Neural cell (in vitro differentiated cells): Measurements from ENCODE around the gene YAE1. TPM values are rescaled to one million over a fixed set of nuclear protein-coding genes. Genes with fewer than 3 reads are reported as not detected.

Experiments used
- H2AFZ ChIP-seq: fragments of 200-600, 300-800 bp; sonication (generic), shearing (Covaris generic); 2 replicates; pipeline ENCODE4 v1.6.0; 2014; ENCODE audit warnings: low read depth, mild to moderate bottlenecking, antibody characterized with exemption, low read length, moderate library complexity
- H3F3A ChIP-seq: fragments of 200-600 bp; shearing (Covaris generic); 2 replicates; pipeline ENCODE4 v1.6.1; 2016; ENCODE audit warnings: mild to moderate bottlenecking, moderate library complexity, mixed read lengths, antibody characterized with exemption, low read length; ENCODE audit not compliant: insufficient read depth, poor library complexity, severe bottlenecking
- H3K27ac ChIP-seq: fragments of 200-600, 300-800 bp; sonication (generic), shearing (Covaris generic); 2 replicates; pipeline ENCODE4 v1.5.1; 2014; ENCODE audit warnings: mild to moderate bottlenecking, low read length, moderate library complexity
- H3K27me3 ChIP-seq: fragments of 300-800, 200-600 bp; sonication (generic), shearing (Covaris generic); 2 replicates; pipeline ENCODE4 v1.6.0; 2014; ENCODE audit warnings: mild to moderate bottlenecking, low read depth, low read length, moderate library complexity; ENCODE audit not compliant: insufficient read depth
- H3K36me3 ChIP-seq: fragments of 300-800, 200-600 bp; sonication (generic), shearing (Covaris generic); 2 replicates; pipeline ENCODE4 v1.5.1; 2014; ENCODE audit warnings: mild to moderate bottlenecking, antibody characterized with exemption, low read length, moderate library complexity; ENCODE audit not compliant: insufficient read depth
- H3K4me2 ChIP-seq: fragments of 300-800, 200-600 bp; sonication (generic), shearing (Covaris generic); 2 replicates; pipeline ENCODE4 v1.6.0; 2014; ENCODE audit warnings: mild to moderate bottlenecking, low read length
- H3K4me3 ChIP-seq: fragments of 300-800, 200-600 bp; sonication (generic), shearing (Covaris generic); 2 replicates; pipeline ENCODE4 v1.5.1; 2014; ENCODE audit warnings: mild to moderate bottlenecking, low read length, moderate library complexity
- H3K79me2 ChIP-seq: fragments of 200-600 bp; shearing (Covaris generic); replicated peaks from 2 replicates; pipeline ENCODE4 v1.6.0; 2014; ENCODE audit warnings: mild to moderate bottlenecking, low read length, moderate library complexity; ENCODE audit not compliant: insufficient read depth
- H3K9ac ChIP-seq: fragments of 300-800, 200-600 bp; sonication (generic), shearing (Covaris generic); 2 replicates; pipeline ENCODE4 v1.6.1; 2016; ENCODE audit warnings: mild to moderate bottlenecking, low read length, mixed read lengths
- H3K9me2 ChIP-seq: fragments of 200-600 bp; shearing (Covaris generic); 2 replicates; pipeline ENCODE4 v1.6.1; 2016; ENCODE audit warnings: mild to moderate bottlenecking, low read length, mixed read lengths; ENCODE audit not compliant: insufficient read depth
- H3K9me3 ChIP-seq: fragments of 200-600, 300-800 bp; sonication (generic), shearing (Covaris generic); 2 replicates; pipeline ENCODE4 v1.6.1; 2016; ENCODE audit warnings: mild to moderate bottlenecking, mixed run types, low read length, moderate library complexity, mixed read lengths
- H4K20me1 ChIP-seq: fragments of 200-600 bp; shearing (Covaris generic); 2 replicates; pipeline ENCODE4 v1.6.1; 2016; ENCODE audit warnings: mild to moderate bottlenecking, mixed run types; ENCODE audit not compliant: insufficient read depth
- EP300 ChIP-seq: fragments of 450-650 bp; conservative IDR thresholded peaks from 2 replicates; pipeline ENCODE4 v1.6.1; 2014; ENCODE audit warnings: antibody characterized with exemption, mild to moderate bottlenecking, moderate library complexity; ENCODE audit not compliant: poor library complexity, severe bottlenecking
- EZH2 ChIP-seq: fragments of 200-600, 300-800 bp; shearing (Covaris generic), sonication (generic); IDR thresholded peaks from 2 replicates; pipeline ENCODE4 v1.6.1; 2014; ENCODE audit warnings: antibody characterized with exemption, low read length, borderline replicate concordance, mild to moderate bottlenecking; ENCODE audit not compliant: insufficient read depth, poor library complexity, severe bottlenecking
- MXI1 ChIP-seq: fragments of 450-650 bp; conservative IDR thresholded peaks from 2 replicates; pipeline ENCODE4 v1.6.1; 2014; ENCODE audit warnings: antibody characterized with exemption, mild to moderate bottlenecking; ENCODE audit not compliant: poor library complexity, severe bottlenecking
- POLR2AphosphoS5 ChIP-seq: IDR thresholded peaks from 2 replicates; pipeline ENCODE4 v1.6.1; 2012
- RAD21 ChIP-seq: fragments of 450-650 bp; conservative IDR thresholded peaks from 2 replicates; pipeline ENCODE4 v1.6.1; 2014; ENCODE audit warnings: antibody characterized with exemption, mild to moderate bottlenecking, moderate library complexity
- SMC3 ChIP-seq: fragments of 450-650 bp; conservative IDR thresholded peaks from 2 replicates; pipeline ENCODE4 v1.6.1; 2014; ENCODE audit warnings: antibody characterized with exemption, mild to moderate bottlenecking, moderate library complexity; ENCODE audit not compliant: poor library complexity
- TAF1 ChIP-seq: IDR thresholded peaks from 2 replicates; pipeline ENCODE4 v1.6.1; 2012; ENCODE audit warnings: low read depth
- polyA minus RNA-seq: library from RNA; depleted of rRNA, polyadenylated mRNA; stranded (reverse); fragments of >200 nt; gene quantifications from 2 replicates; pipeline ENCODE4 v1.2.3, GENCODE V29; 2014
- polyA plus RNA-seq: library from polyadenylated mRNA; depleted of rRNA; stranded (reverse); fragments of >200 nt; gene quantifications from 2 replicates; pipeline ENCODE4 v1.2.3, GENCODE V29; 2014
- TF ChIP-seq, protein P1 (sequence below): fragments of 450-650 bp; IDR thresholded peaks from 2 replicates; pipeline ENCODE4 v1.5.1; 2014; ENCODE audit warnings: antibody characterized with exemption, mild to moderate bottlenecking, moderate library complexity; ENCODE audit not compliant: poor library complexity, severe bottlenecking
- TF ChIP-seq, protein P2 (sequence below): IDR thresholded peaks from 2 replicates; pipeline ENCODE4 v1.6.1; 2012; ENCODE audit warnings: borderline replicate concordance

Gene YAE1
- polyA plus RNA-seq (80.5 and 85.2 TPM in 2 replicates), polyA minus RNA-seq (86.4 and 94.3 TPM in 2 replicates)

DNA sequence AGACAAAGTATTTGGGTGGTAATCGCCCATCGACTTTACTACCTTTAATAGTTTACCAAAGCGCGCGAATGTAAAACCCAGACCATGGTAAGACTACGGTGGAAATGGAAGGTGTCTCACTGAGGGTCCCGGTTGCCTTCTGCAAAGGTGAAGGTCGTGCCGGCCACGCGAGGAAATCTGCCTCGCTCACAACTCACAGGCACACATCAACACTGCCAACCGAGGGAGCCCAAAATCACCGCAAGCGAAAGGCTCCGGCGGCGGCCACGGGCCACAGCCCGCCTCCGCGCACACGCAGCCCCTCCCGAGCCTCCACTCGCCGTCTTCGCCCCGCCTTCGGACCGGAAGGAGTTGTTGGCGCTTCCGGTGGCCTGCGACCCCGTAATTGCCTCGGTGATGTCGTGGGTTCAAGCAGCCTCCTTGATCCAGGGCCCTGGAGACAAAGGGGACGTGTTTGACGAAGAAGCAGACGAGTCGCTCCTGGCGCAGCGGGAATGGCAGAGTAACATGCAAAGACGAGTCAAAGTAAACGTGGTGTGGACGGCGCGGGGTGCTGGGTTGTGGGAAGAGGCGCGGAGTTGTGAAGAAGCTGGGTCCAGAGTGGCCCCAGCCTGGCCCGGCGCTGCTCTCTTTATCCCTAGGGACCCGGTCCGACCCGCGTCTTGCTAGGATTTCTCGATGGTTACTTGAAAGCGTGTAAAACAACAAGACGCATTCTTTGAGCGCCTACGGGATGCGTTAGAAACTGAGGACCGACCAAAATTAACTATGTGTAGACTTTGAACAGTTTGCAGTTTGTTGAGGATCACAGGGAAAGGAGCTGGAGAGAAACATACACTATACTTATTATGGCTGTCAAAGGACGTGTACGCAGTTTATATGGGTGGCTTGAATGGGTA is at the start of gene YAE1:
Gene YAE1, plus strand, starts transcription at position 382 of the 899 bp plus-strand sequence. Its CDS starts 15 bp downstream, at position 397.
- Histone ChIP-seq H3K79me2 (peaks cover 33% of the 10 kb centered on the region), H2AFZ (peak within 1 kb of the TSS; percentile 92), H3K9me3 (no peaks in the 10 kb centered on the region), H3K27ac (peak within 1 kb of the TSS; percentile 91), H3K4me3 (peak within 1 kb of the TSS; percentile 89), H3K4me2 (peak within 1 kb of the TSS; percentile 96), H4K20me1 (no peaks in the 10 kb centered on the region), H3K9me2 (no peaks in the 10 kb centered on the region), H3K27me3 (no peaks in the 10 kb centered on the region), H3K9ac (peak within 1 kb of the TSS; percentile 91), H3F3A (no peaks in the 10 kb centered on the region), H3K36me3 (no peaks in the 10 kb centered on the region)
- TF ChIP-seq RAD21 (peak; percentile 35), POLR2AphosphoS5 (peak; percentile 99), SMC3 (peak; percentile 54), EP300 (peak; percentile 68), TAF1 (peak; percentile 66), EZH2 (no peak), MXI1 (peak; percentile 87)
- TF ChIP-seq, protein P1, sequence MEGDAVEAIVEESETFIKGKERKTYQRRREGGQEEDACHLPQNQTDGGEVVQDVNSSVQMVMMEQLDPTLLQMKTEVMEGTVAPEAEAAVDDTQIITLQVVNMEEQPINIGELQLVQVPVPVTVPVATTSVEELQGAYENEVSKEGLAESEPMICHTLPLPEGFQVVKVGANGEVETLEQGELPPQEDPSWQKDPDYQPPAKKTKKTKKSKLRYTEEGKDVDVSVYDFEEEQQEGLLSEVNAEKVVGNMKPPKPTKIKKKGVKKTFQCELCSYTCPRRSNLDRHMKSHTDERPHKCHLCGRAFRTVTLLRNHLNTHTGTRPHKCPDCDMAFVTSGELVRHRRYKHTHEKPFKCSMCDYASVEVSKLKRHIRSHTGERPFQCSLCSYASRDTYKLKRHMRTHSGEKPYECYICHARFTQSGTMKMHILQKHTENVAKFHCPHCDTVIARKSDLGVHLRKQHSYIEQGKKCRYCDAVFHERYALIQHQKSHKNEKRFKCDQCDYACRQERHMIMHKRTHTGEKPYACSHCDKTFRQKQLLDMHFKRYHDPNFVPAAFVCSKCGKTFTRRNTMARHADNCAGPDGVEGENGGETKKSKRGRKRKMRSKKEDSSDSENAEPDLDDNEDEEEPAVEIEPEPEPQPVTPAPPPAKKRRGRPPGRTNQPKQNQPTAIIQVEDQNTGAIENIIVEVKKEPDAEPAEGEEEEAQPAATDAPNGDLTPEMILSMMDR: no peak
- TF ChIP-seq, protein P2, sequence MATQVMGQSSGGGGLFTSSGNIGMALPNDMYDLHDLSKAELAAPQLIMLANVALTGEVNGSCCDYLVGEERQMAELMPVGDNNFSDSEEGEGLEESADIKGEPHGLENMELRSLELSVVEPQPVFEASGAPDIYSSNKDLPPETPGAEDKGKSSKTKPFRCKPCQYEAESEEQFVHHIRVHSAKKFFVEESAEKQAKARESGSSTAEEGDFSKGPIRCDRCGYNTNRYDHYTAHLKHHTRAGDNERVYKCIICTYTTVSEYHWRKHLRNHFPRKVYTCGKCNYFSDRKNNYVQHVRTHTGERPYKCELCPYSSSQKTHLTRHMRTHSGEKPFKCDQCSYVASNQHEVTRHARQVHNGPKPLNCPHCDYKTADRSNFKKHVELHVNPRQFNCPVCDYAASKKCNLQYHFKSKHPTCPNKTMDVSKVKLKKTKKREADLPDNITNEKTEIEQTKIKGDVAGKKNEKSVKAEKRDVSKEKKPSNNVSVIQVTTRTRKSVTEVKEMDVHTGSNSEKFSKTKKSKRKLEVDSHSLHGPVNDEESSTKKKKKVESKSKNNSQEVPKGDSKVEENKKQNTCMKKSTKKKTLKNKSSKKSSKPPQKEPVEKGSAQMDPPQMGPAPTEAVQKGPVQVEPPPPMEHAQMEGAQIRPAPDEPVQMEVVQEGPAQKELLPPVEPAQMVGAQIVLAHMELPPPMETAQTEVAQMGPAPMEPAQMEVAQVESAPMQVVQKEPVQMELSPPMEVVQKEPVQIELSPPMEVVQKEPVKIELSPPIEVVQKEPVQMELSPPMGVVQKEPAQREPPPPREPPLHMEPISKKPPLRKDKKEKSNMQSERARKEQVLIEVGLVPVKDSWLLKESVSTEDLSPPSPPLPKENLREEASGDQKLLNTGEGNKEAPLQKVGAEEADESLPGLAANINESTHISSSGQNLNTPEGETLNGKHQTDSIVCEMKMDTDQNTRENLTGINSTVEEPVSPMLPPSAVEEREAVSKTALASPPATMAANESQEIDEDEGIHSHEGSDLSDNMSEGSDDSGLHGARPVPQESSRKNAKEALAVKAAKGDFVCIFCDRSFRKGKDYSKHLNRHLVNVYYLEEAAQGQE: peak; percentile 88

DNA sequence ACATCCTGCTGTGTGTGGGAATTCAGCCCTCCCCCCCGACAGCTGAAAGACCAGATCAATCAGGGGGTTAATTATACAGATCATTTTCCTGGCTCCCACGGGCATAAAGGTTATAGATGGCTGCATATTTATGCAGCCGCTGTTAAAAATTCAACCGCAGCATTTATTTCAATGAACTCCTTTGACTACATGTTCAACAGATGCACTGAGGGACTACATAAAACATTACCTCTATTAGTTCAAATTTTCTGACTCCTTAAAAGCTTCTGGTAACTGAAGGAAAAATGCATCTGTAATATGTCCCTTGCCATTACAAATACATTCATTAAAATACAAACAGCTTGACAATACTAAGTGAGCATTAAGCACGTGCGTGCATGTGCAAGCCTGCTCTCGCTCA is 49.7 kb upstream of the YAE1 start:
- no peaks in the 10 kb centered on the region for H3K9me2 ChIP-seq
- TF ChIP-seq POLR2AphosphoS5: peak; percentile 24
- no peak for TF ChIP-seq EZH2
- TF ChIP-seq MXI1: no peak
- no peaks in the 10 kb centered on the region for H3F3A ChIP-seq
- no peak overlapping the region for H3K27ac ChIP-seq
- no peak overlapping the region for H3K4me3 ChIP-seq
- H4K20me1 ChIP-seq: no peaks in the 10 kb centered on the region
- H3K4me2 ChIP-seq: no peak overlapping the region
- no peaks in the 10 kb centered on the region for H3K27me3 ChIP-seq
- no peak overlapping the region for H3K9ac ChIP-seq
- no peak overlapping the region for H2AFZ ChIP-seq
- H3K79me2 ChIP-seq: no peaks in the 10 kb centered on the region
- H3K9me3 ChIP-seq: no peaks in the 10 kb centered on the region
- H3K36me3 ChIP-seq: no peaks in the 10 kb centered on the region
